ENCODE measurements around the gene CAB39L. TPM values are rescaled to one million over a fixed set of nuclear protein-coding genes. Genes with fewer than 3 reads are reported as not detected.

The CAB39L gene
- total RNA-seq (ENCODE audit: low replicate concordance) = 11.4 and 18.1 TPM in 2 replicates
- long read RNA-seq, transcript CAB39L-202 (9 exons, 3,676 nt) = major isoform, 46 of 79 reads
- long read RNA-seq, transcript CAB39L-205 (11 exons, 2,416 nt) = minor isoform, 17 of 79 reads
- long read RNA-seq, partial matches to known transcripts = 4 of 79 reads
- long read RNA-seq, other reads (novel, unspliced or antisense) = 12 of 79 reads

DNA sequence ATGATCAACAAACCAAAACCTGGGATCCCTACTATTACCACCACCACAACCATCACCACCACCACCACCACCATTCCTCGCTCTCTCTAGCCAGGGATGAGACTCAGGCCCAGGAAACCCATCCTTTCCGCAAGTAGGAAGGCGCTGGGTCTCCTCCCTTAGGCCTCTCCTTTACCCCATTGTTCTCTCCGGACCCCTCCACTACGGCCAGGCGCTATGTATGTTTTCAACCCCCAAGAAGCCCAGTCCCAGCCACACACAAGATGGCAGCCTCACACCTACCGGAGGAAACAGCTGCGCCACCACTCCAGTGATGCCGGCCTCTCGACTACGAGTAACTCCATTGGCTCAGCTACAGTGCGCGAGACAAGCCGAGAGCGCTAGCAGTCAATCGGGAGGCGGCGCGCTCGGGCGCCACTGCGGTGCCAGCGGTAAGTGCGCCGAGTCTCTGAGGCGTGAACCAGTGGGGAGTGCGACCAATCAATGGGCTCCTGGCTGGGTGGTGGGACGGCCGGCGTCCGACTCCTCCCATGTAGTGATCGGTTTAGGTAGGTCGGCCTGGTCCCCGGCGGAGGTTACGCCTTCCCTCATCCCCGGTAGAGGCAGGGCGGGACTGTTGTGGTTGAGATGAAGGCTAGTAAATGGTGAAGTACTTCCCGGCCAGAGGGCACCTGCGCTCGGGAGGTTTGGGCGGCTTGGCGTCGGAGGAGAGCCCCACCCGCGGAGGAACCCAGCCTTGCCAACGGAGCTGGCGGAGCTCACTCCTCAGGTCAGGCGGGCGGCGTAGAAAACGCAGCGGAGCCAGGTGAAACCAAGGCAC is at the start of gene CAB39L, which contains the start of gene SETDB2:
TSS of gene CAB39L (minus strand) at position 361 of the 820 bp plus-strand sequence. CDS start 61,154 bp downstream, outside the sequence.
TSS of gene SETDB2 (plus strand) at position 571 of the 820 bp plus-strand sequence. CDS start 7,620 bp downstream, outside the sequence.
- H3K36me3 Mint-ChIP-seq = no peaks in the 10 kb centered on the region
- DNase-seq (ENCODE audit: extremely low spot score, unreplicated experiment) = peak; percentile 98
- peak within 1 kb of the TSS; percentile 99 for H3K27ac Mint-ChIP-seq
- H3K4me3 Mint-ChIP-seq = peak within 1 kb of the TSS; percentile 100
- no peaks in the 10 kb centered on the region for H3K27me3 Mint-ChIP-seq
- peaks cover 18% of the 10 kb centered on the region for H3K4me1 Mint-ChIP-seq (ENCODE audit: unreplicated experiment)
- no peaks in the 10 kb centered on the region for H3K9me3 Mint-ChIP-seq
- TF ChIP-seq, protein P1, sequence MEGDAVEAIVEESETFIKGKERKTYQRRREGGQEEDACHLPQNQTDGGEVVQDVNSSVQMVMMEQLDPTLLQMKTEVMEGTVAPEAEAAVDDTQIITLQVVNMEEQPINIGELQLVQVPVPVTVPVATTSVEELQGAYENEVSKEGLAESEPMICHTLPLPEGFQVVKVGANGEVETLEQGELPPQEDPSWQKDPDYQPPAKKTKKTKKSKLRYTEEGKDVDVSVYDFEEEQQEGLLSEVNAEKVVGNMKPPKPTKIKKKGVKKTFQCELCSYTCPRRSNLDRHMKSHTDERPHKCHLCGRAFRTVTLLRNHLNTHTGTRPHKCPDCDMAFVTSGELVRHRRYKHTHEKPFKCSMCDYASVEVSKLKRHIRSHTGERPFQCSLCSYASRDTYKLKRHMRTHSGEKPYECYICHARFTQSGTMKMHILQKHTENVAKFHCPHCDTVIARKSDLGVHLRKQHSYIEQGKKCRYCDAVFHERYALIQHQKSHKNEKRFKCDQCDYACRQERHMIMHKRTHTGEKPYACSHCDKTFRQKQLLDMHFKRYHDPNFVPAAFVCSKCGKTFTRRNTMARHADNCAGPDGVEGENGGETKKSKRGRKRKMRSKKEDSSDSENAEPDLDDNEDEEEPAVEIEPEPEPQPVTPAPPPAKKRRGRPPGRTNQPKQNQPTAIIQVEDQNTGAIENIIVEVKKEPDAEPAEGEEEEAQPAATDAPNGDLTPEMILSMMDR (conservative IDR thresholded peaks at IDR 0.05) = peak; percentile 58

DNA sequence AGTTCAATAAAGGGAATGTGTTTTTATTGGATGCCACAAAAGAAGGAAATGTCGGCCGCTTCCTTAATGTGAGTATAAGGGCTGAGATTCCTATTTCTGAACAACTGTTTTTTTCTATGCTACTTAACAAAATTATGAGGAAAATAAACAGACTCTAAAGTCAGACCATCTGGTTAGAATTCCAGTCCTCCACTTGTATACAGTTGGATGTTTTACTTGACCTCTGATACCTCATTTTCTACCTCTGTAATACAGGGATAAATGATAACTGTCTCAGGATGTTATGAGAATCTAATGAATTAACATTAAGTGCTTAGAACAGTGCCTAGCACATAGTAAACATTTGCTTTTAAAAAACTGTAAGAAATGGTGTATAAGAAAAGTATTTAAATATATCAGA is 44.7 kb upstream of the CAB39L start:
- H3K9me3 Mint-ChIP-seq = no peaks in the 10 kb centered on the region
- TF ChIP-seq, protein P1 (conservative IDR thresholded peaks at IDR 0.05) = no peak
- H3K36me3 Mint-ChIP-seq = peaks cover 11% of the 10 kb centered on the region
- H3K27ac Mint-ChIP-seq = no peak overlapping the region
- DNase-seq (ENCODE audit: extremely low spot score, unreplicated experiment) = no peak
- no peaks in the 10 kb centered on the region for H3K27me3 Mint-ChIP-seq
- no peaks in the 10 kb centered on the region for H3K4me1 Mint-ChIP-seq (ENCODE audit: unreplicated experiment)
- no peak overlapping the region for H3K4me3 Mint-ChIP-seq

DNA sequence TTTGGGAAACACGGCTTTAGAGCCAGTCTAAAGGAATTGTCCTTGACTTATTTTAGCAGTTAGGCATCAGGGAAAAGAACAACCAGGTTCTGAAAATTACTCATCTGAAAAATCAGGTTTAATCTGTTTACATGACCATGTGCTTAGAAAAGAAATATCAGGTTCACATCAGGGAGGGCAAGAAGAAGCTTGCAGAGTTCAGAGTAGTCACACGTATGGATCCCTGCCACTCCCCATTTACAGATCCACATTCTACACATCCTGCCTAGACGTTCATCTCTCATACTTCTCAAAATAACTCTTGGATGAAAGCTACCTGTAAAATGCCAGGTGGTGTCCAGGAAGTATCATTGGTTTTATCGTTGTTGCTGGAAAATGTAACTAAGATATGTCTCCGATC is 37.9 kb upstream of the CAB39L start:
- Mint-ChIP-seq H3K27ac (no peak overlapping the region), H3K4me1 (ENCODE audit: unreplicated experiment) (no peaks in the 10 kb centered on the region), H3K4me3 (no peak overlapping the region), H3K27me3 (no peaks in the 10 kb centered on the region), H3K36me3 (peaks cover 8% of the 10 kb centered on the region), H3K9me3 (no peaks in the 10 kb centered on the region)
- no peak for DNase-seq (ENCODE audit: extremely low spot score, unreplicated experiment)
- TF ChIP-seq, protein P1 (conservative IDR thresholded peaks at IDR 0.05) = no peak

DNA sequence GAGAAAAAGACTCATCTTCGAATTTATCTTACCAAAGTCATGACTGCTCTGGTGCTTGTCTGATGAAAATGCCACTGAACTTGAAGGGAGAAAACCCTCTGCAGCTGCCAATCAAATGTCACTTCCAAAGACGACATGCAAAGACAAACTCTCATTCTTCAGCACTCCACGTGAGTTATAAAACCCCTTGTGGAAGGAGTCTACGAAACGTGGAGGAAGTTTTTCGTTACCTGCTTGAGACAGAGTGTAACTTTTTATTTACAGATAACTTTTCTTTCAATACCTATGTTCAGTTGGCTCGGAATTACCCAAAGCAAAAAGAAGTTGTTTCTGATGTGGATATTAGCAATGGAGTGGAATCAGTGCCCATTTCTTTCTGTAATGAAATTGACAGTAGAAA is 32.7 kb upstream of the CAB39L start:
- Mint-ChIP-seq H3K27me3 (no peaks in the 10 kb centered on the region), H3K27ac (no peak overlapping the region), H3K4me1 (ENCODE audit: unreplicated experiment) (no peaks in the 10 kb centered on the region), H3K36me3 (peaks cover 11% of the 10 kb centered on the region), H3K4me3 (no peak overlapping the region), H3K9me3 (no peaks in the 10 kb centered on the region)
- DNase-seq (ENCODE audit: extremely low spot score, unreplicated experiment) = no peak
- TF ChIP-seq, protein P1 (conservative IDR thresholded peaks at IDR 0.05) = no peak

DNA sequence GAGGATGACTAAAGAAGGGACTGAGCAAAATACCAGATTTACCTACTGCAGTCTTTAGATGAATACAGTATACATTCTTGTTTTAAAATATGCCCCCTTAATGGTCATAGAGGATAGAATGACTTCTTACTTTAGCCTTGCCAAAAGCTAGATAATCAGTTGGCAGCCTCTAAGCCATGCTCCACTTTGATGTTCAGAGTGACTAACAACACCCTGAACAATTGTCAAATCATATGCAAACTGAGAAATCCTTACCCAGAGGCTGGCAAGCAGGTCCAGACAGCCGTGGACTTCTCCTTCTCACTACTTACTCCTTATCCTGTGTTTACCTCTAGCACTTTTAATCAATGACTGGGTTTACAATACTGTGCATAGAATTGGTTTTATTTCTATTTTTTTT is 28.3 kb upstream of the CAB39L start:
- DNase-seq (ENCODE audit: extremely low spot score, unreplicated experiment) = no peak
- no peak overlapping the region for H3K27ac Mint-ChIP-seq
- peaks cover 11% of the 10 kb centered on the region for H3K36me3 Mint-ChIP-seq
- H3K9me3 Mint-ChIP-seq = no peaks in the 10 kb centered on the region
- H3K4me3 Mint-ChIP-seq = no peak overlapping the region
- no peaks in the 10 kb centered on the region for H3K27me3 Mint-ChIP-seq
- H3K4me1 Mint-ChIP-seq (ENCODE audit: unreplicated experiment) = no peaks in the 10 kb centered on the region
- TF ChIP-seq, protein P1 (conservative IDR thresholded peaks at IDR 0.05) = no peak
